Left renal cortex interstitium (tissue), 4 donors: ENCODE data around the gene PPBP. TPM values are rescaled to one million over a fixed set of nuclear protein-coding genes. Genes with fewer than 3 reads are reported as not detected.
"Not testable (repeated sequence)": the region's sequence is repeated elsewhere in the genome, so short reads cannot be mapped to it uniquely, and the experiment has no call there.

Source experiments
- DNase-seq, 4 donors: peaks; one replicate each; pipeline ENCODE4 v3.0.0-alpha.2; 2013; ENCODE audit warnings: low read depth in 4 of 4, low spot score in 2 of 4, missing footprints in 1 of 4
- polyA plus RNA-seq, 4 donors: library from polyadenylated mRNA; unstranded; fragments of 120-200 nt; gene quantifications; one replicate each; pipeline ENCODE4 v1.2.1, GENCODE V29; 2013; ENCODE audit not compliant: insufficient read length in 4 of 4

PPBP gene
- polyA plus RNA-seq, 4 donors, result 12.0 to 30.1 (median 22.3) TPM

DNA sequence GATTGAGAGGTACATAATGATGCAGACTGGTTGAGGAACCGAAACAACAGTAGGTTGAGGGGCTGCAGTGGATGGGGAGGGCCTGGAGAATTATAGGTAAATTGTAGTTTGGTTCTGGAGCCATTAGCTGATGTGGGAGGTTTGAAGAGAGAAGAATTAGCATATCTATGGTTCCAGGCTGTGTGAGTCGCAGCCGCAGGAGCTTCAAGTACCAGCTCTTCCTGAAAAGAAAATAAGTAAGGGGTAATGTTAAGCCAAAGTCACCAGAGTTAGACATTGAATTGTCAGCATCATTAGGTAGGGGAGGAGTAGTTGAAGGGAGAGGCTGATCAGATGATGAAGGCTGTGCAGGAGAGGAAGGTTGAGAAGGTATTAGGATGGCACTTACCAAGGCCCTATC lies 35.6 kb downstream of the PPBP start:
- no peak for DNase-seq

DNA sequence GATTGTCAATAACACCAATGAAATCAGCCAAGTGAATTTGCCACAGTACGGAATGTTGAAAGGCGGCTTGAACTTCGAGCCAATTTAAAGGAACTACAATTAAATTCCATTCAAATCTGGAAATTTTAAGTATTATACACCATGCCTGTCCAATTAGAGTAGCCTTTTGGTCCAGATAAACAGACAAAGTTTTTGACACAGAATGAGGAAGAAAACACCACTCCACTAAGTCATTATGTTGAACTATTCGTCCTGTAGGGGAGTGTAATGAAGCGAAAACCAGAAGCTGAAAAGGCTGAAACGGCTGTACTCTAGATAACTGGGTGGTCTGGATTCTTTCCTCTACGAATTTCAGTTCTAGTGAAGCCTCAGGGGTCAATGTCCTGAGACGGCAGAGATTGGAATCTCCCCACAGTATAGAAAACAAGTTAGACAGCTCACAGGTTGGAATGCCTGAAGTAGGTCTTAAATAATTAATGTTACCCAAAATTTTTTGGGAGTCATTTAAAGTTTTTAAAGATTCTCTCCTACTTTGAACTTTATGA lies 37.5 kb downstream of the PPBP start:
- DNase-seq, result not testable (repeated sequence)

DNA sequence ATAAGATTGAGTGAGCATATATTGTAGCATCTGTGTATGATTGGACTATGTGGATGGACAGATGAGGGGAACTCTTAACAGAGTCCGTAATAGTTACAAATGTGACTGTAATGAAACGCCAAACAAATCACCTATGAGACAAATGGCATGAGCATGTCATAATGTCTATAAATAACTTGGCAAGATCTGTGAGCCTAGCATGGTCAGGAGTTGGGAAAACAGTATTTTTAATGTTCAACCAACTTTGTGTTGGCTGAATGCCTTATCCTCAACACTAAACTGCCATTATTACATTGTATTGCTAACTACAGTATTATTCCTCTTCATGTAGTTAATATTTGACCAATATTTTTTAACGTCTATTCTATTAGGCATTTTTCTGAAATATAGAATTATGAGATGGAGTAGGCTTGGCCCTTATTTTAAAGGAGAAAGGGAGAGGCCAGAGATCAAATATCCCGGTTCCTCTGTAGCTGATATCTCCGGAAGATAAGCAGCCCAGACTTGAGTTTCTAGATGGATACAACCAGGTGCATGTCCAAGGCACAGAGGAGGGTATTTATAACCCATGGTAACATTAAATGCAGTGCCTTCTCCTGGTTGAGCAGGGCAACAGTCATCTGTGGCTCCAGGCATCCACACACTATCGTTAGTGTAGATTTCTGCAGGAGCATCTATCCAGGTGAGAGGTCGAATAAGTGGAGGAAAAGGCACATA lies 38.8 kb downstream of the PPBP start:
- no peak for DNase-seq

DNA sequence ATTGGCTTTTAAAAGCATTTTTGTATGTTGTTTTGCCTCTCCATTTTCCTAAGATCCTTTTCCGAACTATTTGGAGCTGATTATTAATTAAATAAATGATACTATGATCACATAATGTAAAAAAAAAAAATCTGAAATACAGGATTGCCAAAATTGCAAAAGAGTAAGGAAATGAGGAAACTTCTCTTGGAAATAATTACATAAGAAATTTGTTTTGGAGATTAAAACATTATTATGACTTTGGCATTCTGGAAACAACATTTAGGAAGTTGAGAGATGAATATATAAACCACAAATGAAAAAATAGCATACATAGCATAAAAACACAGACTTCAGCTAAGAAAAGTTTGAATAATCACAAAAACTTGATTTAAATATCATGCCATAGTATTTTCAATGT lies 39.7 kb downstream of the PPBP start:
- no peak for DNase-seq

DNA sequence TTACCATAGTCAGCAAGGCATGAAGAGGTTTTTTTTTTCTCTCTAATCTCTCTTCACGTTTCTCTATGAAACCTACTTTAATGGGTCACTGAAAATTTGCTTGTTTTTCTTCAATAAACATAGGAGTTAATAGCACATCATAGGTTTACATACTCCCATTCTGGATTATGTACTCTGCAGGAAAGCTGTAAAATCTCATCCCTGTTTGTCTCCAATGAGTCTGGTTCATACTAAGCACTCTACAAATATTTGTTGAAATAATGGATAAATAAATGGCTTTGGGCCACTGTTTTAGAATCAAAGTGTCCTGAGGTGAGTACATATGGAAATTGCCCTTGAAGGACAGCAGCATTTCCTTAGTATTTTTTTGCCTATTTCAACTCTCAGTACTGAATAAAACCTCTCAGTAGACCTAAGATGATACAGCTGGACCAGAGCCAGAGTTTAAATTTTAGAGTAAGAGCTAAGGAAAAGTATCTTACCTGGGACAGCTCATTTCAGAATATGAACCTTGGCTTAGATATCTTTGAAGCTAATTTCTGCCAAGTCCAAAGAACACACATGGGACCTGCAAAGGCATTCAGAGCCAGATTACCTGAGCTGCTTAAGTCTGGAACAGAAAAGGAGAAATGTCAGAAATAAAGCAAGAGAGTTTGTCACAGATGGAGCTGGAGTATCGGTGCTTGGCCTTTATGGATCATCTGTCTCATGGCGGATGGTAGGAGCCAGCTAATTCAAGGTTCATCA lies 40.6 kb downstream of the PPBP start:
- no peak for DNase-seq

DNA sequence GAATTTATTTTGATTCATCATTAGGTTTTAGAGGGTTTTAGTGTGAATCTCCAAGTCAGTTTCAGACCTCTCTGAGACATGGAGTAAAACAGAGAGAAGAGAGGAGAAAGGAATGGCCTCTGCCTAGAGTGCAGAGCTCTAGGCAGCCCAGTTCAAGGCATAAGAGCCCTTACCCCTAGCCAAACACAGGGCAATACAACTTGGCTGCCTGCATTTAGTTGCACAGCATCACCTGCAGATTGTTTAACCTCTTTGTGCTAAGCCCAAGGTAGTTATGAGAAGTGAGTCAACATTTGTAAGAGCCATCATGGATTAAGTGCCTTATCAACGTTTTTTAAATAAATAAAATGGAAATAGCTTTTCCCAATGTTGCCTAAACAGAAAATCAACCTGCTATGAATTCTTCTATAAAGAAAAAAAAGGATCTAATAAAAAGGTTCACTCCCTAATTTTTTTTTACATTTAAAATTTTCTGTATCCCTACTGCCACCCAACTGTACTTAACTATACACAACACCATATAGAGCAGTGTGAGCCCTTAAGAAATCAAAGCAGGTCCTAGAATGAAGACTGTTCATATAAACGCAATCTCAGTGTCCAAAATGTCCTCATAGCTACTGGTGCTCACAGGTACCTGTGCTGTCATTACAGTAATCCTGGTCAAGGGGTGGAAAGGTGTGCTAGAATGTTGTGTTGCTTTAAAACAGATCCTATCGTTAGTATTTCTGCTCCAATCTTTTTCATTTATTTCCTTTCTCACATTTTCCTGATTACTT lies 42.1 kb downstream of the PPBP start:
- no peak for DNase-seq

DNA sequence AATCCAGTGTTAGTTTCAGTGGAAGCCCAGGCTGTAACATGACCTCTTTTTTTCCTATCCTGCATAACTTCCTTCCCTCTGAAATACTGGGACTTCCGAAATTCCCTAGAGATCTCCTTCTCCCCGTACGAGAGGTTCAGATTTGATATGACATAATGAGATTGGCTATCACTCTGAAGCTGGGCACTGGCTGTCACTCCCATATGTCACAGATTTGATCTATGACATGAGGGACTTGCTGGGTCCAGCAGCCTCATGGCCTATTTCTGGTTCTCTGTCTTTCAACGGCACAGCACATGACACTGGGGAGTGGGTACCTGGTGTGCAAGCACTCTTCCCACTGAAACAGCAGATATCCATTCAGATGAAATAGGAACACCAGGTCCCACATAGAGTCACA lies 42.9 kb downstream of the PPBP start:
- DNase-seq, result no peak

DNA sequence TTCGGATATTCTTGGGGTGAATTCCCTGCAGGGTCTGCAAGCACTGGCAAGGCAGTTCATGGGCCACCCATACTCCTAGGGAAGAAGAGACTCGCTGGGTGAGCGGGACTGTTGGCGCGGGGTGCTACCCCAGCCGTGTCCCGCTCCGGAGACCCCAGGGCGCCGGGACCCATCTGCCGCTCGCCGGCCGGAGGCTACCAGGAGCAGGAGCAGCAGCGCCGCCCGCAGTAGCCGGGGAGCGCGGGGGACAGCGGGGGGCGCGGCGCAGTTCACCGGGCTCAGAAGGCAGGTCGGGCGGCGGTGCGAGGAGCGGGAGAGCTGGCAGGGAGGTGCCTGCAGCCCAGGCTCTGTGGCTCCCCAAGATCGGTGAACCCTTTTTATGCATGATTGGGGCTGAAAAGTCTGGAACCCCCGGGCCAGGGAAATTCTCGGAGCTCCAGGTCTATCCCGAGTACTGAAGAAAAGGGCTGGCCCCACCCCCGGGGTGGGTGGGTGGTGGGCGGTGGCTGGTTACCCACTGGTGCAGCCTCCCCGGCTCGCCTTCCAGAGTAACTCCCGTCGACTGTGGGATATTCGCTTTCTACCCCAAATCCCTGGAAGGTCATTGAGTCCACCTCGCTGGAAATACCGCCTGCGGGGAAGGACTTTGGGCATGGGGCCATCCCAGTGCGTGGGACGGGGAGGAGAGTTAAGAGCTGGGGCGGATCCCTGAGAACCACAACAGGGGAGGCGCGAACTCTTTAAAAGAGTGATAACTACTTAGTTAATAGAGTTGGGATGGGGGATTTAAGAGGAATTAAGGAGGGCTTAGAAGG lies 43.7 kb downstream of the PPBP start:
- no peak for DNase-seq

DNA sequence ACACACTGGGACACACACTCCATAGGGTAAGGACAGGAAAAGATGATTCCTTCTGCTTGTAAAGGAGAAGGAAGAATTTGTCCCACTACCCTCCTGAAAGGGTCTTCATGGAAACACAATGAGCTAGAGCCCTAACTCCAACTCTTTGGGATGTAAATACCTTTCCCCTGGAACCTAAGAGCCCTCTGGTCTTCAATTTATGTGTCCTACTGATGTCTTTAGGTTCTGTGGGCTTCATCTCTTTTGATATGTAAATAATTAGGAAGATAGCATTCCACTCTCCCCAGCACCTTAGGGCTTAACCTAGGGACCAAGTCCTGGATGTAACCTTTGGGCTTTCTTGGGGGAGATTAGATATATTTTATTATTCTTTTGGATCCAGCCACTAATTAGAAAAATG lies 44.4 kb downstream of the PPBP start:
- DNase-seq, result no peak

DNA sequence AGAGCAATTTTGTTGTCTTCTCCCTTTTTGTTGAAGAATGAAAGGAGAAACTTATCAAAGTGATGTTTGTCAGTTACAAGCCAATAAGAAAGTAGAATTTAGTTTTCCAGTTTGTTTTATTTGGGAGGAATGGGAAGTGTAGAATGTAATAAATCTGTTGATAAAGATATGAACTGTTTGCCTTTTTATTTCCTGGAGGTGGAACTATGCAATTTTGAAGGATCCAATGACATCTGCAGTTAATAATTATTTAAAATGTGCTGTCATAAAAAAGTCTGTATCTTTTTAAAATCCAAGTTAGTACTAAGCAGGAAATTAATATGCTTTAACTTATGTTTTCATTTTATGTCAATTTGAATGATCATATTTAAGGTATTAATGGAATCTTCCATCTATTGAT lies 51.0 kb downstream of the PPBP start:
- DNase-seq, result no peak

Other genes starting within 250 kb of the PPBP start
- 1 to 10 TPM in 1 of 4 donors, under 1 TPM in 3; 0.14 to 2.1 (median 0.34) TPM for gene CXCL8, start 247.6 kb downstream of the PPBP start, polyA plus RNA-seq
- under 1 TPM in 3 of 4 donors, not detected in 1; 0.14 to 0.29 (median 0.22) TPM for gene CXCL6, start 151.5 kb downstream of the PPBP start, polyA plus RNA-seq
- under 1 TPM; 0.35 to 0.83 (median 0.54) TPM for gene PF4V1, start 134.9 kb downstream of the PPBP start, polyA plus RNA-seq
- under 1 TPM; 0.25 to 0.65 (median 0.36) TPM for gene CXCL1, start 118.8 kb downstream of the PPBP start, polyA plus RNA-seq
- 1 to 10 TPM; 4.5 to 8.9 (median 7.7) TPM for gene PF4, start 6.2 kb downstream of the PPBP start, polyA plus RNA-seq
- gene CXCL5, start 10.5 kb upstream of the PPBP start, polyA plus RNA-seq, result under 1 TPM; 0.08 to 0.18 (median 0.13) TPM
- gene CXCL3, start 50.5 kb upstream of the PPBP start, polyA plus RNA-seq, result under 1 TPM in 3 of 4 donors, not detected in 1; 0.17 to 0.28 (median 0.22) TPM
- under 1 TPM; 0.33 to 0.64 (median 0.42) TPM for gene CXCL2, start 111.0 kb upstream of the PPBP start, polyA plus RNA-seq
- 10 to 100 TPM; 21.7 to 27.5 (median 24.6) TPM for gene MTHFD2L, start 169.9 kb upstream of the PPBP start, polyA plus RNA-seq